ENCODE results near the gene ANKRD11.
"Not testable (repeated sequence)": the region's sequence is repeated elsewhere in the genome, so short reads cannot be mapped to it uniquely, and the experiment has no call there.

The ANKRD11 gene

DNA sequence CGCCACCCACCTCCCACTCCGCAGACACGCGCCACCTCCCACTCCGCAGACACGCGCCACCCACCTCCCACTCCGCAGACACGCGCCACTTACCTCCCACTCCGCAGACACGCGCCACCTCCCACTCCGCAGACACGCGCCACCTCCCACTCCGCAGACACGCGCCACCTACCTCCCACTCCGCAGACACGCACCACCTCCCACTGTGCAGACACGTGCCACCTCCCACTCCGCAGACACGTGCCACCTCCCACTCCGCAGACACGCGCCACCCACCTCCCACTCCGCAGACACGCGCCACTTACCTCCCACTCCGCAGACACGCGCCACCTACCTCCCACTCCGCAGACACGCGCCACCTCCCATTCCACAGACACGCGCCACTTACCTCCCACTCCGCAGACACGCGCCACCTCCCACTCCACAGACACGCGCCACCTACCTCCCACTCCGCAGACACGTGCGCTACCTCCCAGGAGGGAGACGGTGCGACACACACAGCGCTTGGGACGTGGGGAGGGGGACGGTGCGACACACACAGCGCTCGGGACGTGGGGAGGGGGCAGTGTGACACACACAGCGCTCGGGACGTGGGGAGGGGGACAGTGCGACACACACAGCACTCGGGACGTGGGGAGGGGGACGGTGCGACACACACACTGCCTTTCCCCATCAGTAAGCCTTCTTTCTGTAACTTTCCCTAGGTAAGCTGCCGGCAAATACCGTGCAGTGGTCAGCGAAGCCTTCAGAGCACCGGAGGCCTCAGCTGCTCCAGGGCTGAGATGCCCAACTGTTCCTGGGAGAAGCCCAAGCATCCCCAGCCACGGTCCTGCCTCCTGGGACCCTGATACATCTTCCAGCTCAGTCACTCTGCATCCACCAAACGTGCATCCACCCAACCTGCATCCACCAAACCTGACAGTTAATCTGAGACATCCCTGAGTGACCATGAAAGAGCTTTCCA is 183.6 kb downstream of the ANKRD11 start:
- H3K4me1 ChIP-seq (ENCODE audit: insufficient read depth, low read length); H3K9me3 ChIP-seq (ENCODE audit: low read length); H3K4me3 ChIP-seq (ENCODE audit: low read depth in 1 of 2, low read length in 2 of 2); H3K27ac ChIP-seq (ENCODE audit: low read depth, low read length); H3K27me3 ChIP-seq (ENCODE audit: control insufficient read depth in 1 of 2, insufficient read depth in 2 of 2, low read length in 2 of 2); H3K9ac ChIP-seq (ENCODE audit: low read length): not testable (repeated sequence)
- peaks cover 17% of the 10 kb centered on the region for H3K36me3 ChIP-seq (ENCODE audit: insufficient read depth, low read length)

DNA sequence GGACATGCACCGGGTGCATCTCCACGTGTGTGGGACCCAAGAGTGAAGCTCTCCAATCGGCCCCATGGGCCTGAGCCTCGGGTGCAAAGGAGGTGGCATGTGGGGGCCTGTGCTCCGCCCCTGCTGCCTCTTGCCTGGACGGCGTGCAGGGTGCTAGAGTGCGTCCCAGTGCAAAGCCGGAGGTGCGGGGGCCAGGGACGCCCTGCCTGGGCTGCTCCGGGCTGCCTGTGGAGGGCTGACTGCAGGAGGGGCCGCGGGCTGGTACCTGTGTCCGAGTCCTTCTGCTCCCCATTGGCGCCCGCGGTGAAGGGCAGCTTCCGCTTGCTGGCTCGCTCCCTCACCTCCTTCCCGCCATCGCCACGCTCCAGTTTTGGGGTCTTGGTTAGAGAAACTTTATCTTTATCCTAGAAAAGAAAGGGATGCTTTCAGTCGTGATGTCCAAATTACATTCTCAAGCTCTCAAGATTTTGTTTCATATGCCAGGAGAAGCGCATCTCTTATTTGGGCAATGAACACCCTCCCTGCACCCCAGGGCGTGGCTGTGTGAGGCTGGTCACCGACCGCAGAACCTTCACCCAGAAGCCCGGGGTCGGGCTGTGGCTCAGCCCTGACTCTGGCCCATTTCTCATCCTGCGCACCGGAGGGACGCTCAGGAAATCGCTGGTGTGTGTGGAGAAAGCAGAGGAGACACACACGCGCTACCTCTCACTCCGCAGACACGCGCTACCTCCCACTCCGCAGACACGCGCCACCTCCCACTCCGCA is 185.2 kb downstream of the ANKRD11 start:
- Histone ChIP-seq H3K36me3 (ENCODE audit: insufficient read depth, low read length) (peaks cover 17% of the 10 kb centered on the region), H3K27ac (ENCODE audit: low read depth, low read length) (no peak overlapping the region), H3K4me1 (ENCODE audit: insufficient read depth, low read length) (peaks cover 19% of the 10 kb centered on the region), H3K9me3 (ENCODE audit: low read length) (no peaks in the 10 kb centered on the region), H3K27me3 (ENCODE audit: control insufficient read depth in 1 of 2, insufficient read depth in 2 of 2, low read length in 2 of 2) (no peaks in the 10 kb centered on the region), H3K9ac (ENCODE audit: low read length) (no peak overlapping the region), H3K4me3 (ENCODE audit: low read depth in 1 of 2, low read length in 2 of 2) (no peak overlapping the region)

DNA sequence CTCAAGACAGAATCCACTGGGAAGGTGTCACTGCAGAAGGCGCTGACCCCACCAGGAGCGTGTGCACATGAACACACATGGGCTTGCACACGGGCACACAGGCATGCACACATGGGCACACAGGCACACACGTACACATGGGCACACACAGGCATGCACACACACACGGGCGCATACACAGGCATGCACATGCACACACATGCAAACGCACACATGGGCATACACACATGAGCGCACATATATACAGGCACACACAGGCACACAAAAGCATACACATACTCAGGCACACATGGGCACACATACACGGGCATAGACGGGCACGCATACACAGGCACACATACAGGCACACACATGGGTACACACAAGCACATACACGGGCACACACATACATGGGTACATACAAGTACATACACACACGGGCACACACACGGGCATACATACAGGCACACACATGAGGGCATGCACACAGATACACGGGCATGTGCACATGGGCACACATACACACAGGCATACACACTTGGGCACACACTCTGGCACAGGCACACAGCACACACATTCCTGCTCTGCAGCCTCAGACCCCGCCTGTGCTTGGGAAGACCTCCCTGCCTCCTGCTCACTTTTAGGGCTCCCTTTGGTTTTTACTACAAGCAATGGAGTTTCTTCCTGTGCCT is 186.0 kb downstream of the ANKRD11 start:
- Histone ChIP-seq H3K27me3 (ENCODE audit: control insufficient read depth in 1 of 2, insufficient read depth in 2 of 2, low read length in 2 of 2) (no peaks in the 10 kb centered on the region), H3K27ac (ENCODE audit: low read depth, low read length) (no peak overlapping the region), H3K4me1 (ENCODE audit: insufficient read depth, low read length) (peaks cover 21% of the 10 kb centered on the region), H3K4me3 (ENCODE audit: low read depth in 1 of 2, low read length in 2 of 2) (no peak overlapping the region), H3K36me3 (ENCODE audit: insufficient read depth, low read length) (peaks cover 17% of the 10 kb centered on the region), H3K9ac (ENCODE audit: low read length) (no peak overlapping the region), H3K9me3 (ENCODE audit: low read length) (no peaks in the 10 kb centered on the region)

DNA sequence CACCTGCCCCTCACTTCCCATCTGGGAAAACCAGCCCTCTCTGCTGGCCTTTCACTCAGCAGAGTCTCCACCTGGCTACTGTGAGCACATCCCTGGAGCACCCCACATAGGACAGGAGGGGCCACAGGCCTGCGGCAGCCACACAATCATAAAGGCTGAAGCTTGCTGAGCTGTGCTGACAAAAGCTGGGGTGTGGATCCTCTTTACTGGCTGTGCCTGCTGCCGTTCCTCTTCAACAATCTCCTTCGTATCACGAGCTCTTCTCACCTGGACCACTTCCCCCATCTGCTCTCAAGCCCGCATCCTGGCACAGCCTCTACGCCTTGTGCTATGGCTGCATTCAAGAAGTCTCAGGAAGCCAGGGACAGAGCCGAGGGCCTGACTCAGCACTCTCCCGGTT is 186.7 kb downstream of the ANKRD11 start:
- no peaks in the 10 kb centered on the region for H3K27me3 ChIP-seq (ENCODE audit: control insufficient read depth in 1 of 2, insufficient read depth in 2 of 2, low read length in 2 of 2)
- H3K4me3 ChIP-seq (ENCODE audit: low read depth in 1 of 2, low read length in 2 of 2) = no peak overlapping the region
- H3K36me3 ChIP-seq (ENCODE audit: insufficient read depth, low read length) = peaks cover 17% of the 10 kb centered on the region
- no peak overlapping the region for H3K27ac ChIP-seq (ENCODE audit: low read depth, low read length)
- H3K9ac ChIP-seq (ENCODE audit: low read length) = no peak overlapping the region
- H3K4me1 ChIP-seq (ENCODE audit: insufficient read depth, low read length) = peaks cover 21% of the 10 kb centered on the region
- H3K9me3 ChIP-seq (ENCODE audit: low read length) = no peaks in the 10 kb centered on the region

DNA sequence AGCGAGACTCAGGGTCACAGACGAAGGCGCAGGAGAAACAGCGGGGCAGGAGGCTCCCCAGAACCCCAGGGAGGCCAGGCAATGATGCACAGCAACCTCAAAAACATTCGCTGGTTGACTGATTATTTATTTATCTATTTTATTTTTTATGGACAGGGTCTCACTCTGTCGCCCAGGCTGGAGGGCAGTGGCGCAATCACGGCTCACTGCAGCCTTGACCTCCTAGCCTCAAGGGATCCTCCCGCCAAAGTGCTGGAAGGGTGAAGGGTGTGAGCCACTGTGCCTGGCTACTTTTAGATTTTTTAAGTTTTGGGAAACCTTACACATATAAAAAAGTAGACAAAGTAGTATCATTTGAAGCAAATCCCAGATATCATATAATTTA is 189.4 kb downstream of the ANKRD11 start:
- no peak overlapping the region for H3K4me3 ChIP-seq (ENCODE audit: low read depth in 1 of 2, low read length in 2 of 2)
- H3K27ac ChIP-seq (ENCODE audit: low read depth, low read length) = peak overlapping the region; percentile 58
- peaks cover 17% of the 10 kb centered on the region for H3K36me3 ChIP-seq (ENCODE audit: insufficient read depth, low read length)
- no peaks in the 10 kb centered on the region for H3K27me3 ChIP-seq (ENCODE audit: control insufficient read depth in 1 of 2, insufficient read depth in 2 of 2, low read length in 2 of 2)
- H3K9ac ChIP-seq (ENCODE audit: low read length) = no peak overlapping the region
- H3K9me3 ChIP-seq (ENCODE audit: low read length) = no peaks in the 10 kb centered on the region
- H3K4me1 ChIP-seq (ENCODE audit: insufficient read depth, low read length) = peaks cover 31% of the 10 kb centered on the region

DNA sequence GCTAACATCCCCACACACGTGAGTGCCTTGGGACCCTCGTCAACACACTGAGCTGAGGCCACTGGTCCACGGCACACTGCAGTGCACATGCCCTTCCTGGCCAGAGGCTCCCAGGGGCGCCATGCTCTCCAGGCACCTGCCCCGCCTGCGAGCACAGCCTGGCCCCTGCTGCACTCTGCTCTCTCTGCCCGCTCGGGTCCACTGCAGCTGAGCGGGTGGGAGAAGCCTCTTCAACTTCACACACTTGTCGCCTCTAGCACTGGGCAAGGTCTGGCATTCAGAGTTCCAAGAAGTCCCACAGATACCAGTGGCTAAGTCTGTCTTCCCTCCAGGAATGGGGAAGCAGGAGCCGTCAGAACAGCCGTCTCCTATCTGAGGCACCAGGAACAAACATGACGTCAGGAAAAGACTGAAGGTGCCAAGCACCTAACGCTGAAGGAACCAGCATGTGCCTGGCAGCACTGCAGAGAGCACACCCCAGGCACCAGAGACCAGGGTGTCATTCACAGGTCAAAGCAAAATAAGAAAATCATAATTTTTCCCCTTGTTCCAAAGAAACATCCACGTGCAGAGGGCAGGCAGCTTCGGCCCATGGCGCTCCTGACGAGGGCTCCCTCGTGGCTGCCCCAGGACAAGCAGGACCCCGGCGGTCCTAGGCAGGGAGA is 189.9 kb downstream of the ANKRD11 start:
- Histone ChIP-seq H3K9ac (ENCODE audit: low read length) (no peak overlapping the region), H3K9me3 (ENCODE audit: low read length) (no peaks in the 10 kb centered on the region), H3K4me3 (ENCODE audit: low read depth in 1 of 2, low read length in 2 of 2) (no peak overlapping the region), H3K27me3 (ENCODE audit: control insufficient read depth in 1 of 2, insufficient read depth in 2 of 2, low read length in 2 of 2) (no peaks in the 10 kb centered on the region), H3K27ac (ENCODE audit: low read depth, low read length) (peak overlapping the region; percentile 6), H3K36me3 (ENCODE audit: insufficient read depth, low read length) (peaks cover 17% of the 10 kb centered on the region), H3K4me1 (ENCODE audit: insufficient read depth, low read length) (peaks cover 31% of the 10 kb centered on the region)

DNA sequence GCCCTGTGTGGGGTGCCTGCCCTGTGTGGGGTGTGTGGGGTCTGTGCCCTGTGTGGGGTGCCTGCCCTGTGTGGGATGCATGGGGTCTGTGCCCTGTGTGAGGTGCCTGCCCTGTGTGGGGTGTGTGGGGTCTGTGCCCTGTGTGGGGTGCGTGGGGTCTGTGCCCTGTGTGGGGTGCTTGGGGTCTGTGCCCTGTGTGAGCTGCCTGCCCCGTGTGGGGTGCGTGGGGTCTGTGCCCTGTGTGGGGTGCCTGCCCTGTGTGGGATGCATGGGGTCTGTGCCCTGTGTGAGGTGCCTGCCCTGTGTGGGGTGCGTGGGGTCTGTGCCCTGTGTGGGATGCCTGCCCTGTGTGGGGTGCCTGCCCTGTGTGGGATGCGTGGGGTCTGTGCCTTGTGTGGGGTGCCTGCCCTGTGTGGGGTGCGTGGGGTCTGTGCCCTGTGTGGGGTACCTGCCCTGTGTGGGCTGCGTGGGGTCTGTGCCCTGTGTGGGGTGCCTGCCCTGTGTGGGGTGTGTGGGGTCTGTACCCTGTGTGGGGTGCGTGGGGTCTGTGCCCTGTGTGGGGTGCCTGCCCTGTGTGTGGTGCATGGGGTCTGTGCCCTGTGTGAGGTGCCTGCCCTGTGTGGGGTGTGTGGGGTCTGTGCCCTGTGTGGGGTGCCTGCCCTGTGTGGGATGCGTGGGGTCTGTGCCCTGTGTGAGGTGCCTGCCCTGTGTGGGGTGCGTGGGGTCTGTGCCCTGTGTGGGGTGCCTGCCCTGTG is 190.8 kb downstream of the ANKRD11 start:
- not testable (repeated sequence) for H3K9ac ChIP-seq (ENCODE audit: low read length); H3K4me3 ChIP-seq (ENCODE audit: low read depth in 1 of 2, low read length in 2 of 2); H3K9me3 ChIP-seq (ENCODE audit: low read length); H3K27ac ChIP-seq (ENCODE audit: low read depth, low read length); H3K27me3 ChIP-seq (ENCODE audit: control insufficient read depth in 1 of 2, insufficient read depth in 2 of 2, low read length in 2 of 2)
- peaks cover 35% of the 10 kb centered on the region for H3K4me1 ChIP-seq (ENCODE audit: insufficient read depth, low read length)
- peaks cover 13% of the 10 kb centered on the region for H3K36me3 ChIP-seq (ENCODE audit: insufficient read depth, low read length)

DNA sequence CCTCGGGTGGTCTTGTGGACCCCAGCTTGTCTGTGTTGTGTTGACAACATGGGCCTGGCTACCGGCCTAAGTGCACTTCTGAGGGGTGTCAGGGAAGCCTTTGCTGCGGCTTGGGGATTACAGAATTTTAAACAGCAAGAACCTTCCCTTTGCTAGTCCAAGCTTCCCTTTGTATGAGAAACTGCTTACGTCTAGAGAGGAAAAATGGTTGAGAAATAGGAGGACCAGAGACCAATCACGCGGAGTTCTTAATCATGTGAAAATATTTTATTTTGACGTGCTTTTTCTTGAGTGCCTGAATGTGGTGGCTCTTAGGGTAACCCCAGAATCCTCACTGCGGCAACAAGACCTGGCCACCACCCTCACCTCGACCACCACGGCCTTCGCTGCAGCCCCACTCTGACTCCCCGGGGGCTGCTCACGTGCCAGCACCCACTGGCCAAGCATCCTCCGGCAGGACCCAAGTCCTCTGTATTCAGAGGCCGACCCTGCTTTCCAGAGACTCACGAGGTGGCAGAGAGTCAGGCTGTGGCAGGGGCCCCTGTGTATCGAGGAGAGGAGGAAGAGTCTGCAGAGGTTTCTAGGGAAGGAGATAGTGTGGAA is 191.6 kb downstream of the ANKRD11 start:
- Histone ChIP-seq H3K9ac (ENCODE audit: low read length) (no peak overlapping the region), H3K4me3 (ENCODE audit: low read depth in 1 of 2, low read length in 2 of 2) (no peak overlapping the region), H3K27me3 (ENCODE audit: control insufficient read depth in 1 of 2, insufficient read depth in 2 of 2, low read length in 2 of 2) (no peaks in the 10 kb centered on the region), H3K36me3 (ENCODE audit: insufficient read depth, low read length) (peaks cover 7% of the 10 kb centered on the region), H3K9me3 (ENCODE audit: low read length) (no peaks in the 10 kb centered on the region), H3K4me1 (ENCODE audit: insufficient read depth, low read length) (peaks cover 43% of the 10 kb centered on the region), H3K27ac (ENCODE audit: low read depth, low read length) (no peak overlapping the region)

DNA sequence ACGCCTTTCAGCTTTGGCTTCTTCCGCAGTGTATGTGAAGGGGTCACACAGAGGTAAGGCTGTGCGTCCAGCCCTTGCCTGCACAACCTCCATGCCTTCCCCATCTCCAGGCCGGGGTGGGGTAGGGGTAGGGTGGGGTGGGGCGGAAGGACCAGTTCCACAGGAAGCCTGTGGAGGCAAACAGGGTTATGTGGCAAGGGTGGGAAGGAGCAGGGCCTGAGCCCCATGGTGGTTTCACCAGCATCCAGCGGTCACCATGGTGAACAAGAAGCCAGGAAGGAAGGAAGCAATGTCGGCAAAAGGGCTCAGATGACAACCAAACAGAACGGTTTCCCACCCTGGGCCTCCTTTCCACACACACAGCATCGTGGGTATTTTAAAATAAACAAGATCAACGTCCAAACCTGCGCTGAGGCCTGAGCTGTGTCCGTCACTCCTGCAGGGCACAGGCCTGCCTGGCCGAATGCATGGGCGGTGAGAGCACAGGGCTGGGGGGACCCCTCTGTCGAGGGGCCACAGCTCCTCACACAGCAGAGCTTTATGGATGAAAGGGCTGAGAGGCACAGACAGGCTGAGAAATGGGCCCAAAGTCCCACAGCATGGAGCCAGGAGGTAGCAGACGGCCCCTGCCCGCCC is 192.3 kb downstream of the ANKRD11 start:
- Histone ChIP-seq H3K4me1 (ENCODE audit: insufficient read depth, low read length) (peaks cover 43% of the 10 kb centered on the region), H3K9me3 (ENCODE audit: low read length) (no peaks in the 10 kb centered on the region), H3K27ac (ENCODE audit: low read depth, low read length) (no peak overlapping the region), H3K27me3 (ENCODE audit: control insufficient read depth in 1 of 2, insufficient read depth in 2 of 2, low read length in 2 of 2) (no peaks in the 10 kb centered on the region), H3K4me3 (ENCODE audit: low read depth in 1 of 2, low read length in 2 of 2) (no peak overlapping the region), H3K36me3 (ENCODE audit: insufficient read depth, low read length) (no peaks in the 10 kb centered on the region), H3K9ac (ENCODE audit: low read length) (no peak overlapping the region)

All from muscle layer of colon (tissue), 2 donors.